Mesangial cell (primary cell): Measurements from ENCODE around the gene HES7. TPM values are rescaled to one million over a fixed set of nuclear protein-coding genes. Genes with fewer than 3 reads are reported as not detected.

Experiments used
- total RNA-seq: library from RNA; depleted of rRNA; stranded (reverse); fragments of >200 nt; gene quantifications from 2 replicates; pipeline ENCODE4 v1.2.3, GENCODE V29; 2015

Gene HES7
- under 0.01 and 1.3 TPM in 2 replicates for total RNA-seq

DNA sequence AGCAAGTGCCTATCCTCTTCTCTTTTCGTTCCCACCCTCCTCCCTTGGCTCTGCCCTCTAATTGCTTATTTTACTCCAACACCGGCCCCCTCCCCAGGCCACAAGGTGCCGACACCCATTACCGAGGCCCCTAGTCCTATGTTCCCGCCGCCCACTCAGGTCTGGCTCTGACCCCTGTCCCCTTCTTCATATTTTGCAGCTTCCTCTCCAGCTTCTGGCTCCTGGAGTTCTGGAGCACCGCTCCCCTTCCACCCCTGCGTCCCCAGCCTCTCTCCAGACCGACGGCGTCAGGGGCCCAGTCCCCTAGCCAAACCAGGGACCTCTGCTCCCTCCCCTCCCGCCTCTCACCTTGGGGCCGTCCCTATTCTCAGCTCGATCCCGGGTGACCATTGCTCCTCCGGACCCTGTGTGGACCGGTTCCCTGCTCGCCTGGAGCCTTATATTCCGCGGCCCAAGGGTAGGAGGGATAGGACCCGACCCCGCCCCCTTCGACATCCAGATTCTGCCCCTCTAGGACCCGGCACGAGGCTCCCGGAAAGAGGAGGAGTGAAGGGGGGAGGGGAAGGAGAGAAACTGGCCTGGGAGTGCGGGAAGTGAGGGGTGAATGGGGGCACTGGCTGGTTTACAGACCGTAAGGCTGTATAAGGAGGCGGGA is at the start of gene HES7:
Gene HES7 (minus strand): TSS at position 412 of the 655 bp plus-strand sequence. CDS start 22 bp downstream, at position 390.

DNA sequence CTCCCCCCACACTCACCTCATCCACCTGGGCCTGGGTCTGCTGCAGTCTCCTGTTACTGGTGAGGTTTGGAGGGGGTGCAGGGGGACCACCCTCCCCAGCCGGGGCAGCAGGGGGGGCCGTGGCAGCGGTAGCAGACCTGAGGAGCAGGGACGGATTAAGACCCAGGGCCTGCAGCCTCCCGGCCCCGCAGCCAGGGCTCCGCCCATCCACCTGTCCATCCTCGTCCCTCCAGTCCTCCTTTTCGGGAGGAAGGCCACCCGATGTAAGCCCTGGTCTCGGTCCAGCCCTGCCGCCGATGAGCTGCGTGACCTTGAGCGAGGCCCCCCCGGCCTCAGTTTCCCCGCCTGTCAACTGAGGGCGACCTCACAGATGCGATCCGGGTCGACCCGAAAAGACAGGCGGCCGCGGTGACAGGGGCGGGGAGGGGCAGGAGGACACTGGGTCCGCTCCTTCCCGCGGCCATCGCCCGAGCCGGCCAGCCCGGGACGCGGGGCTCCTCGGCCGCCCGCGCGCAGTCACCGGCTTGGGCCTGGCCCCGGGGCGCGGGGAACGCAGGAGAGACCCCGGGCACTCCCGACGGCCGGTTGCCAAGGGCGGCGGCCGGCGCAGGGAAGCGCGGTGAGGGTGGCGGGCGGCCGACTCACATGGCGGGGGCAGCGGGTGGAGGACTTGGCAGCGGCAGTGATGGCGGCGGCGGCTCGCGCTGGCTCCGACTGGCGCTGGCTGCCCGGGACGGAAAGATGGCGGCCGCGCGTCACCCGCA is 38.5 kb upstream of the HES7 start, which contains the start of gene VAMP2:
Gene VAMP2 (minus strand): TSS at position 716 of the 764 bp plus-strand sequence. CDS start 69 bp downstream, at position 647.

GRCh38 chr17:8152112-8152775 is 28.3 kb upstream of the HES7 start, which contains the start of gene PER1:
Gene PER1, minus strand, starts transcription at chr17:8152404. Its CDS starts 1,698 bp downstream, at chr17:8150706.

DNA sequence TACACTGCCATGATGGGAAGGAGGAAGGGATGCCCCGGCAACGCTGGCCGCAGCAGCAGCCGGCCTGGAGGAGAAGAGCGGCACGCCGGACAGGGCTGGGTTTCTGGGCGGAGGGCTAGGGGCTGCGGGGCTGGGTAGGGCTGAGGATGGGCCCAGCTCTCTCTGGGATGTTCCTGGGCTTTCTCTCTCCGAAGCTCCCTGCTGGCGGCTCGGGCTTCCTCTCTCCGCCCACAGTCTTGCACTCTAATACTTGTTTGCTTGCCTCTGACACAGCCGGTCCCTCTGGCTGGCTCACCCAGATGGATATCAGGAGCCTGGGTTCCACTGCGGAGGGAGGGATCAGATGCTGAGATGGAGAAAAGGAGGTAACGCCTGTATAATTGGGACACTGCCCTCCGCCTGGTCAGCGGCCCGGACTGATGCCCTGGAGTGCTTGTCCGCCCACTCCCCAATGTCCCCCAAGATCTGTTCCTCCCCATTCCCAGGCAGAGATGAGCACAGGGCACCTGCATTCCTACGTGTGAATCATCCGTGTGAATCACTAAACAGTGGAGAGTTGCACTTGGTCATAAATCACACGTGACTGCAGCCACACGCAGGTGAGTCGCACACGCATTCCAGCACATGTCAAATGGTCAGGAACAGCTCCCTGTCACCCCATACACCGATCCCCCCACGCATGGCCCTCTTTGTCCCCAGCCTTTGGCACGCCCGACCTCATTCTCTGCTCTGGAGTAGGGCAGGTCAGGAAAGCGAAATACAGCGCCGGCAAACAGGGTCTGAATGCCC is 5.7 kb downstream of the HES7 start, which contains the start of gene ALOXE3:
Gene ALOXE3 (minus strand): TSS at position 535 of the 789 bp plus-strand sequence. CDS start 524 bp downstream, at position 11.

GRCh38 chr17:8087075-8087951 is 36.6 kb downstream of the HES7 start, which contains the start of gene ALOX12B:
Gene ALOX12B, minus strand, starts transcription at chr17:8087716. Its CDS starts 274 bp downstream, at chr17:8087442.

Other genes with a start within 250 kb of the HES7 start
- 59.3 and 106 TPM in 2 replicates for gene CHD3, start 235.3 kb downstream of the HES7 start, total RNA-seq
- gene RNF227, start 207.8 kb downstream of the HES7 start, total RNA-seq = 0.33 and 2.4 TPM in 2 replicates
- gene KCNAB3, start 194.2 kb downstream of the HES7 start, total RNA-seq = 0.16 and 0.63 TPM in 2 replicates
- 87.2 and 97.5 TPM in 2 replicates for gene TRAPPC1, start 192.2 kb downstream of the HES7 start, total RNA-seq
- 17.6 and 24.8 TPM in 2 replicates for gene CNTROB, start 191.9 kb downstream of the HES7 start, total RNA-seq
- not detected in 2 replicates for gene GUCY2D, start 121.5 kb downstream of the HES7 start, total RNA-seq
- gene ALOX15B, start 85.0 kb downstream of the HES7 start, total RNA-seq = under 0.01 TPM in 2 replicates
- 0.25 TPM in 1 of 2 replicates, not detected in the other for gene ALOX12B, start 36.4 kb downstream of the HES7 start, total RNA-seq
- under 0.01 and 0.49 TPM in 2 replicates for gene ALOXE3, start 5.6 kb downstream of the HES7 start, total RNA-seq
- gene PER1, start 28.3 kb upstream of the HES7 start, total RNA-seq = 34.5 and 35.2 TPM in 2 replicates
- 7.0 and 10.1 TPM in 2 replicates for gene VAMP2, start 38.8 kb upstream of the HES7 start, total RNA-seq
- 22.8 and 23.3 TPM in 2 replicates for gene TMEM107, start 52.3 kb upstream of the HES7 start, total RNA-seq
- gene BORCS6, start 66.1 kb upstream of the HES7 start, total RNA-seq = 8.3 and 10.1 TPM in 2 replicates
- gene AURKB, start 86.5 kb upstream of the HES7 start, total RNA-seq = 6.2 and 163 TPM in 2 replicates
- gene CTC1, start 124.0 kb upstream of the HES7 start, total RNA-seq = 9.0 and 12.0 TPM in 2 replicates
- 34.7 and 73.0 TPM in 2 replicates for gene PFAS, start 125.2 kb upstream of the HES7 start, total RNA-seq
- 23.8 and 28.0 TPM in 2 replicates for gene RANGRF, start 164.6 kb upstream of the HES7 start, total RNA-seq
- 1.5 and 2.4 TPM in 2 replicates for gene SLC25A35, start 171.3 kb upstream of the HES7 start, total RNA-seq
- under 0.01 and 0.38 TPM in 2 replicates for gene ARHGEF15, start 186.1 kb upstream of the HES7 start, total RNA-seq
- gene ODF4, start 215.7 kb upstream of the HES7 start, total RNA-seq = not detected in 2 replicates